T-helper 1 cell (primary cell): ENCODE data around the gene MRPL54.
"Not testable (repeated sequence)": the region's sequence is repeated elsewhere in the genome, so short reads cannot be mapped to it uniquely, and the experiment has no call there.

Experiments used
- DNase-seq, 5 donors: peaks; one replicate each; pipeline ENCODE4 v3.0.0-alpha.2; 2012 to 2020

The MRPL54 gene

GRCh38 chr19:3813473-3814392 is 51.3 kb downstream of the MRPL54 start:
- peak in 1 of 5 donors; percentile 32 for DNase-seq

DNA sequence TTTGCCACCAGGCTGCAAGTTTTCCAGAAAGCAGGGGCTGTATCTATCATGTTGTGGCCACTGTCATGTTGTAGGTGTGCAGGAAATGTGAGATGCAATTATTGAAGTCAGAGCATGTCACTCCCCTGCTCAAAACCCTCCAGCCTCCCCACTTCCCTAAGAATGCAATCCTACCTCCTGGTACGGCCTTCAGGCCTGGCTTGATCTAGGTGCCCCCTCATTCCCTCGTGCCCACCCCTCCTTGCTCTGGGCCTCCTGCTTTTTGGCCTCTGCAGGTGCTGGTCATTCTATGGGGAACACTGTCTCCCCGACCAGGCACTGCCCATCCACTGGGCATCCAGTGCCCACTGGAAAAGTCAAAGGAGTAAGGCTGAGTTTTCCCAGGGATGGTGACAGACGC is 52.2 kb downstream of the MRPL54 start:
- no peak for DNase-seq

DNA sequence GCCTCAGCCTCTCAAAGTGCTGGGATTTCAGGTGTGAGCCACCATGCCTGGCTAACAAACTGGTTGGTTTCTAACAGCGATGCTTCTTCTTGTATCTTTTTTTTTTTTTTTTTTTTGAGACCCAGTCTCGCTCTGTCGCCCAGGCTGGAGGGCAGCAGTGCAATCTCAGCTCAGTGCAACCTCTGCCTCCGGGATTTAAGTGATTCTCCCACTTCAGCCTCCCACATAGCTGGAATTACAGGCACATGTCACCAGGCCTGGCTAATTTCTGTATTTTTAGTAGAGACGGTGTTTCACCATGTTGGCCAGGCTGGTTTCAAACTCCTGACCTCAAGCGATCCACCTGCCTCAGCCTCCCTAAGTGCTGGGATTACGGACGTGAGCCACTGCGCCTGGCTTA is 53.7 kb downstream of the MRPL54 start:
- not testable (repeated sequence) for DNase-seq

GRCh38 chr19:3816566-3817218 is 54.2 kb downstream of the MRPL54 start:
- DNase-seq = no peak
